Neural cell (in vitro differentiated cells): ENCODE measurements around the gene TMEM50B. TPM values are rescaled to one million over a fixed set of nuclear protein-coding genes. Genes with fewer than 3 reads are reported as not detected.

Experiments
- H2AFZ ChIP-seq: fragments of 200-600, 300-800 bp; sonication (generic), shearing (Covaris generic); 2 replicates; pipeline ENCODE4 v1.6.0; 2014; ENCODE audit warnings: low read depth, mild to moderate bottlenecking, antibody characterized with exemption, low read length, moderate library complexity
- H3F3A ChIP-seq: fragments of 200-600 bp; shearing (Covaris generic); 2 replicates; pipeline ENCODE4 v1.6.1; 2016; ENCODE audit warnings: mild to moderate bottlenecking, moderate library complexity, mixed read lengths, antibody characterized with exemption, low read length; ENCODE audit not compliant: insufficient read depth, poor library complexity, severe bottlenecking
- H3K27ac ChIP-seq: fragments of 200-600, 300-800 bp; sonication (generic), shearing (Covaris generic); 2 replicates; pipeline ENCODE4 v1.5.1; 2014; ENCODE audit warnings: mild to moderate bottlenecking, low read length, moderate library complexity
- H3K27me3 ChIP-seq: fragments of 300-800, 200-600 bp; sonication (generic), shearing (Covaris generic); 2 replicates; pipeline ENCODE4 v1.6.0; 2014; ENCODE audit warnings: mild to moderate bottlenecking, low read depth, low read length, moderate library complexity; ENCODE audit not compliant: insufficient read depth
- H3K36me3 ChIP-seq: fragments of 300-800, 200-600 bp; sonication (generic), shearing (Covaris generic); 2 replicates; pipeline ENCODE4 v1.5.1; 2014; ENCODE audit warnings: mild to moderate bottlenecking, antibody characterized with exemption, low read length, moderate library complexity; ENCODE audit not compliant: insufficient read depth
- H3K4me2 ChIP-seq: fragments of 300-800, 200-600 bp; sonication (generic), shearing (Covaris generic); 2 replicates; pipeline ENCODE4 v1.6.0; 2014; ENCODE audit warnings: mild to moderate bottlenecking, low read length
- H3K4me3 ChIP-seq: fragments of 300-800, 200-600 bp; sonication (generic), shearing (Covaris generic); 2 replicates; pipeline ENCODE4 v1.5.1; 2014; ENCODE audit warnings: mild to moderate bottlenecking, low read length, moderate library complexity
- H3K79me2 ChIP-seq: fragments of 200-600 bp; shearing (Covaris generic); replicated peaks from 2 replicates; pipeline ENCODE4 v1.6.0; 2014; ENCODE audit warnings: mild to moderate bottlenecking, low read length, moderate library complexity; ENCODE audit not compliant: insufficient read depth
- H3K9ac ChIP-seq: fragments of 300-800, 200-600 bp; sonication (generic), shearing (Covaris generic); 2 replicates; pipeline ENCODE4 v1.6.1; 2016; ENCODE audit warnings: mild to moderate bottlenecking, low read length, mixed read lengths
- H3K9me2 ChIP-seq: fragments of 200-600 bp; shearing (Covaris generic); 2 replicates; pipeline ENCODE4 v1.6.1; 2016; ENCODE audit warnings: mild to moderate bottlenecking, low read length, mixed read lengths; ENCODE audit not compliant: insufficient read depth
- H3K9me3 ChIP-seq: fragments of 200-600, 300-800 bp; sonication (generic), shearing (Covaris generic); 2 replicates; pipeline ENCODE4 v1.6.1; 2016; ENCODE audit warnings: mild to moderate bottlenecking, mixed run types, low read length, moderate library complexity, mixed read lengths
- H4K20me1 ChIP-seq: fragments of 200-600 bp; shearing (Covaris generic); 2 replicates; pipeline ENCODE4 v1.6.1; 2016; ENCODE audit warnings: mild to moderate bottlenecking, mixed run types; ENCODE audit not compliant: insufficient read depth
- CTCF ChIP-seq: fragments of 450-650 bp; IDR thresholded peaks from 2 replicates; pipeline ENCODE4 v1.5.1; 2014; ENCODE audit warnings: antibody characterized with exemption, mild to moderate bottlenecking, moderate library complexity; ENCODE audit not compliant: poor library complexity, severe bottlenecking
- EP300 ChIP-seq: fragments of 450-650 bp; conservative IDR thresholded peaks from 2 replicates; pipeline ENCODE4 v1.6.1; 2014; ENCODE audit warnings: antibody characterized with exemption, mild to moderate bottlenecking, moderate library complexity; ENCODE audit not compliant: poor library complexity, severe bottlenecking
- EZH2 ChIP-seq: fragments of 200-600, 300-800 bp; shearing (Covaris generic), sonication (generic); IDR thresholded peaks from 2 replicates; pipeline ENCODE4 v1.6.1; 2014; ENCODE audit warnings: antibody characterized with exemption, low read length, borderline replicate concordance, mild to moderate bottlenecking; ENCODE audit not compliant: insufficient read depth, poor library complexity, severe bottlenecking
- MXI1 ChIP-seq: fragments of 450-650 bp; conservative IDR thresholded peaks from 2 replicates; pipeline ENCODE4 v1.6.1; 2014; ENCODE audit warnings: antibody characterized with exemption, mild to moderate bottlenecking; ENCODE audit not compliant: poor library complexity, severe bottlenecking
- POLR2AphosphoS5 ChIP-seq: IDR thresholded peaks from 2 replicates; pipeline ENCODE4 v1.6.1; 2012
- RAD21 ChIP-seq: fragments of 450-650 bp; conservative IDR thresholded peaks from 2 replicates; pipeline ENCODE4 v1.6.1; 2014; ENCODE audit warnings: antibody characterized with exemption, mild to moderate bottlenecking, moderate library complexity
- REST ChIP-seq: IDR thresholded peaks from 2 replicates; pipeline ENCODE4 v1.6.1; 2012; ENCODE audit warnings: borderline replicate concordance
- SMC3 ChIP-seq: fragments of 450-650 bp; conservative IDR thresholded peaks from 2 replicates; pipeline ENCODE4 v1.6.1; 2014; ENCODE audit warnings: antibody characterized with exemption, mild to moderate bottlenecking, moderate library complexity; ENCODE audit not compliant: poor library complexity
- TAF1 ChIP-seq: IDR thresholded peaks from 2 replicates; pipeline ENCODE4 v1.6.1; 2012; ENCODE audit warnings: low read depth
- polyA plus RNA-seq: library from polyadenylated mRNA; depleted of rRNA; stranded (reverse); fragments of >200 nt; gene quantifications from 2 replicates; pipeline ENCODE4 v1.2.3, GENCODE V29; 2014

The TMEM50B gene
- polyA plus RNA-seq, 1 donor from 2014 or later, result 69.4 TPM

DNA sequence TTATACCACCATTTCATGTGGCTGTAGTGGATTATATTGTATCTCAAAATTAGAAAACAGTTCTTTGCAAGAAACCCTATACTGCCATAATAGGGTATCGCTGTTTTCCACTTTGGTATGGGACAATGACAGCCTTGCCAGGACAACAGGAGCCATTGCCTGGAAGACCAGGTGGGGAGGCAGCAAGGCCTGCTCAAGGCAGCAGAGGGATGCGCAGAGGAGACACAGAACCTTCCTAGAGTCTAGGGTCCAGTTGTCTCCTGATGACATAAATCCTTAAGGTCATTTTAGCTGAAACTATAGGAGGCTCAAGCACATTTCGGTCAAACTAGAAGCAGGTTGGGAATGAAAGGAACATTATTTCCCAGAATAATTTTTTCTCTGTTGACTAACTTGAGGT, 48.9 kb downstream of the TMEM50B start:
- no peaks in the 10 kb centered on the region for H3K9me3 ChIP-seq

GRCh38 chr21:33428669-33429068, 51.1 kb downstream of the TMEM50B start:
- H3K27ac ChIP-seq, result no peak overlapping the region
- H3K27me3 ChIP-seq, result no peaks in the 10 kb centered on the region
- peaks cover 8% of the 10 kb centered on the region for H3K36me3 ChIP-seq
- no peaks in the 10 kb centered on the region for H3K79me2 ChIP-seq
- no peak overlapping the region for H3K4me2 ChIP-seq
- H3K9me3 ChIP-seq, result no peaks in the 10 kb centered on the region
- H2AFZ ChIP-seq, result no peak overlapping the region
- no peak overlapping the region for H3K4me3 ChIP-seq
- no peak overlapping the region for H3K9ac ChIP-seq
- no peaks in the 10 kb centered on the region for H3F3A ChIP-seq
- no peaks in the 10 kb centered on the region for H3K9me2 ChIP-seq
- H4K20me1 ChIP-seq, result no peaks in the 10 kb centered on the region
- TF ChIP-seq POLR2AphosphoS5 (no peak), TAF1 (no peak), RAD21 (no peak), SMC3 (no peak), CTCF (no peak), EZH2 (no peak), REST (no peak)

More for the DNA sequence above, 48.9 kb downstream of the TMEM50B start:
- TF ChIP-seq EZH2 (no peak), MXI1 (no peak), CTCF (no peak), POLR2AphosphoS5 (no peak), REST (no peak), TAF1 (no peak), RAD21 (no peak), EP300 (no peak), SMC3 (no peak)
- Histone ChIP-seq H3K79me2 (no peaks in the 10 kb centered on the region), H3K4me3 (no peak overlapping the region), H3K4me2 (no peak overlapping the region), H3K27ac (no peak overlapping the region), H3F3A (no peaks in the 10 kb centered on the region), H3K36me3 (peaks cover 9% of the 10 kb centered on the region), H4K20me1 (no peaks in the 10 kb centered on the region), H3K27me3 (no peaks in the 10 kb centered on the region), H2AFZ (no peak overlapping the region), H3K9me2 (no peaks in the 10 kb centered on the region), H3K9ac (no peak overlapping the region)
